Stimulated activated effector memory CD8-positive, alpha-beta T cell treated with anti-CD3 and anti-CD28 coated beads, Interleukin-12 subunit alpha, Interleukin-12 subunit beta, amount 100 ng/mL, for 72 hours (primary cell): Measurements from ENCODE around the gene CFAP43.

Source experiments
- ATAC-seq: fragments of 150-1000 bp; cut with Tn5 transposase; 2 replicates; pipeline ENCODE4 v1.10.0; 2021
- DNase-seq, 2 donors: peaks; one replicate each; pipeline ENCODE4 v3.0.0; 2021 to 2022; ENCODE audit warnings: low spot score in 2 of 2
- H3K27ac Mint-ChIP-seq: one replicate; pipeline ENCODE4 v1.8.0; 2022; ENCODE audit warnings: mild to moderate bottlenecking, mixed read lengths
- H3K36me3 Mint-ChIP-seq: one replicate; pipeline ENCODE4 v1.8.0; 2022; ENCODE audit warnings: mild to moderate bottlenecking, mixed read lengths
- H3K4me1 Mint-ChIP-seq: one replicate; pipeline ENCODE4 v1.8.0; 2022; ENCODE audit warnings: mixed read lengths
- H3K4me3 Mint-ChIP-seq: one replicate; pipeline ENCODE4 v1.8.0; 2022; ENCODE audit warnings: mild to moderate bottlenecking, mixed read lengths
- H3K9me3 Mint-ChIP-seq: one replicate; pipeline ENCODE4 v1.8.0; 2022; ENCODE audit warnings: mixed read lengths

Gene CFAP43, protein sequence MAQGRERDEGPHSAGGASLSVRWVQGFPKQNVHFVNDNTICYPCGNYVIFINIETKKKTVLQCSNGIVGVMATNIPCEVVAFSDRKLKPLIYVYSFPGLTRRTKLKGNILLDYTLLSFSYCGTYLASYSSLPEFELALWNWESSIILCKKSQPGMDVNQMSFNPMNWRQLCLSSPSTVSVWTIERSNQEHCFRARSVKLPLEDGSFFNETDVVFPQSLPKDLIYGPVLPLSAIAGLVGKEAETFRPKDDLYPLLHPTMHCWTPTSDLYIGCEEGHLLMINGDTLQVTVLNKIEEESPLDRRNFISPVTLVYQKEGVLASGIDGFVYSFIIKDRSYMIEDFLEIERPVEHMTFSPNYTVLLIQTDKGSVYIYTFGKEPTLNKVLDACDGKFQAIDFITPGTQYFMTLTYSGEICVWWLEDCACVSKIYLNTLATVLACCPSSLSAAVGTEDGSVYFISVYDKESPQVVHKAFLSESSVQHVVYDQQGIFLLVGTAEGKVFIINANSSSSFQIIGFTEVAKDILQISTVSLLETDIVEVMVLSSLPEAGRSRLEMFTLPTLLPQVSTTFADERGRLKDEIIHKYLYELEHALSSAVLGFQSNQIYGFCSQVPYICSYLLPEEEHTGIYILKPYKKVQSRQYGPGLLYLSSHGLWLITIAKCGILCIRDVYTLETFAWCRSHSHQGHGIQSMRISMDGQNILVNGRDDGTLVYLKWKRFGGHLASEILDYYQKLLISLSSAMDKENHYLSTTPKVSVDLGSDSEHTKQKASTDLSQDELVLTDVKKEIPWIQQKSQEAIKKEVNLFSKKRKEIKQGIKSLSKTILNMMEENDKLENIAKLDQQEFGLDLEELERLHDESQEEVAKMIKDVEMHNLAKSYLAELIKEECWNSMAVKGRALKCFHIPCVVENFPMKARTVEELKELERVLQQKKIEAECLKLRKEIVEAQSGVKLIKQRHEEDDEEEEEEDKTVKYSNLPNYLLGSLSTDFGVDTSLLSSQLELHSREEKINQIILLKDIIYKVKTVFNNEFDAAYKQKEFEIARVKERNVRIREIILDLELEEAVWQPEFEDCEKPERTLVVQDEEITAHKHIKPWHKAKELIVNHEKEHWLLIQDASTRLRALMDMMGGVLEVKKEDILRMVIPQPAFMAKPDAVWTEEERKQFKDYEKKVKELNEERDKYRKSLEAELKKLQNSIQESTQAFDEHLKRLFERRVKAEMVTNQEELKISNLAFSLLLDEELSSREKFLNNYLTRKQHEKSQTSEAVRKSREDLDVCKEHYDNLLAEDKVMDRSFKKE (N-terminal part only)

DNA sequence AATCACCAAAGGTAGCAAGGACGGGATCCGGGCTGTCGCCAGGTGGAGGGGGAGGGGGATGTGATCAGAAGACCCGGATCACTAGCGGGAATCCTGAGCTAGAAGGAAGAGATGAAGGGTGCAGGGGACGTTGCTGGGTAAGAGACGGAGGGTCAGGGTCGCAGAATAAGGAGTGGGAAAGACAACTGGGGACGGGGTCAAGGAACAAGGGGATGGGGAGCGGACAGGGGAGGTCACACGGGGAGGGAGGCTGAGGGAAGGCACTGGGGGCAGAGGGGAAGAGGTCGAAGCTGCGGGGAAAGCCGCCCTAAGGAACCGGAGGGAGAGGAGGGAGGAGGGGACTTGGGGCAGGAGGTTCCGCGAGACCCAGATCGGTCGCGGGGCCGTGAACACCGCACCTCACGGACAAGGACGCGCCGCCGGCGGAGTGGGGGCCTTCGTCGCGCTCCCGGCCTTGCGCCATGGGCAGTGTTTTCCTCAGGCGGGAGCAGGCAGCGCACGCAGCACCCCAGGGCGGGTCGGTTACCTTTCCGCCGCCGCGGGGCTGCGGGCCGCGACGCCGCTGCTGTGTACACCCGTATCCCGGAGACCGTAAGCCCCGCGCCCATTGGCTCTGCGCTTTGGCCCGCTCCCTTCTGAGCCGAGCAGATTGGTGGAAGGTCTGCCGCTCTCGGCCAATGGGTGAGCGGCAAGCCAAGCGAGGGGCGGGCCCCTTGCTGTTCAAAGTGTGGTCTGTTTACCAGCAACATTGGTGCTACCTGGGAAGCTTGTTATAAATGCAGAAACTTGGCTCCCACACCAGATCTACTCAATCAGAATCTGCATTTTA lies at the start of gene CFAP43:
CFAP43 (minus strand) TSS at position 581 of the 829 bp plus-strand sequence; CDS start at position 463, 118 bp downstream.
- peak; percentile 98 to 99 for DNase-seq
- H3K36me3 Mint-ChIP-seq, result peaks cover 16% of the 10 kb centered on the region
- peak; percentile 100 for ATAC-seq
- H3K4me1 Mint-ChIP-seq, result peaks cover 9% of the 10 kb centered on the region
- H3K27ac Mint-ChIP-seq, result peak within 1 kb of the TSS; percentile 86
- peak within 1 kb of the TSS; percentile 80 for H3K4me3 Mint-ChIP-seq
- no peaks in the 10 kb centered on the region for H3K9me3 Mint-ChIP-seq

DNA sequence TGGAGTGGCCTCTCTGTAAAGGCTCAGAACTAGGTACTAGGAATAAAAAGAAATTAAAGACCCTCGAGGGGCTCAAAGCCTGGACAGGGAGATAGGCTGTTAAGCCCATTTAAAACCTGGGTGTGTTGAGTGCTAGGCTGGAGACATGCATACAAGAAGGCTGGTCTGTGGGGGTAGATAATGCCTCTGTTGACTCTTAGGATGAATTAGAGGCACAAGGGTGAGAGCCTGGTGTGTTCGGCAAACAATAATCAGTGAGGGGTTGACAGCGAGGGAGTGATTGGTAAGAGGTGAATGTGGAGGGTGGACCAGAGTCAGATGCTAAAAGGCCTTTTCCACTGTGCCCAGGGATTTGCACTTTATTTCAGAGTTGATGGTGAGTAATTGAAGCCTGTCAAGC lies 49.5 kb upstream of the CFAP43 start:
- ATAC-seq, result no peak
- DNase-seq, result no peak
- Mint-ChIP-seq H3K9me3 (no peaks in the 10 kb centered on the region), H3K4me3 (no peak overlapping the region), H3K27ac (no peak overlapping the region), H3K4me1 (no peaks in the 10 kb centered on the region), H3K36me3 (no peaks in the 10 kb centered on the region)

DNA sequence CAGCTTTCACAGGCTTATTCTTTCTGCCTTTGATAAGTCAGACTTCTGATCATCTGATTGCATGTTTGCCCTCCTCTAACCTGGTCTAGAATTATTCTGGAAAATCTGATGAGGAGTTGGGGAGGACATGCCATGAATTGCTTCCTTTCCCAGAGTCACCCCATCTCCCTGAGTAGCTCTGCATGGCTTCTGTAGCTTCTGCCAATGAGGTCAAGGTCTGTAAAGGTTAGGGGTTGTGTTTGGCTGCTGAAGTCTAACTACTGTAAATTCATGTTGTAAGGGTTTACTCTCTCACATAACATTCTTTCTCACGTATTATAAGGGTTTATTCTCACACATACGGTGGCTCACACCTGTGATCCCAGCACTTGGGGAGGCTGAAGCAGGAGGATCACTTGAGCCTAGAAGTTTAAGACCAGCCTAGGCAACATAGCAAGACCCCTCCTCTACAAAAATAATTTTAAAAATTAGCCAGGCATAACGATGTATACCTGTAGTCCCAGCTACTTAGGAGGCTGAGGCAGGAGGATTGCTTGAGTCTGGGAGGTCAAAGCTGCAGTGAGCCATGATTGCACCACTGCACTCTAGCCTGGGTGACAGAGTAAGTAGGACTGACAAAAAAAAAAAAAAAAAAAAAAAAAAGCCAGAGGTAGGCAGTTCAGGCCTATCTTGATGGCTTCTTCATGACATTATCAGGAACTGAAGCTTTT lies 47.5 kb upstream of the CFAP43 start:
- no peaks in the 10 kb centered on the region for H3K4me1 Mint-ChIP-seq
- no peaks in the 10 kb centered on the region for H3K36me3 Mint-ChIP-seq
- H3K9me3 Mint-ChIP-seq, result no peaks in the 10 kb centered on the region
- DNase-seq (no peak), ATAC-seq (no peak)
- no peak overlapping the region for H3K4me3 Mint-ChIP-seq
- H3K27ac Mint-ChIP-seq, result no peak overlapping the region

- DNase-seq (no peak), ATAC-seq (no peak)
- Mint-ChIP-seq H3K4me1 (no peaks in the 10 kb centered on the region), H3K36me3 (no peaks in the 10 kb centered on the region), H3K4me3 (no peak overlapping the region), H3K27ac (no peak overlapping the region), H3K9me3 (no peaks in the 10 kb centered on the region)
Observed at GRCh38 chr10:104277785-104278184, 45.6 kb upstream of the CFAP43 start.

- Mint-ChIP-seq H3K27ac (no peak overlapping the region), H3K4me3 (no peak overlapping the region), H3K4me1 (no peaks in the 10 kb centered on the region), H3K9me3 (no peaks in the 10 kb centered on the region), H3K36me3 (no peaks in the 10 kb centered on the region)
- no peak for ATAC-seq
- DNase-seq, result no peak
Observed at GRCh38 chr10:104276192-104276591, 44.0 kb upstream of the CFAP43 start.

DNA sequence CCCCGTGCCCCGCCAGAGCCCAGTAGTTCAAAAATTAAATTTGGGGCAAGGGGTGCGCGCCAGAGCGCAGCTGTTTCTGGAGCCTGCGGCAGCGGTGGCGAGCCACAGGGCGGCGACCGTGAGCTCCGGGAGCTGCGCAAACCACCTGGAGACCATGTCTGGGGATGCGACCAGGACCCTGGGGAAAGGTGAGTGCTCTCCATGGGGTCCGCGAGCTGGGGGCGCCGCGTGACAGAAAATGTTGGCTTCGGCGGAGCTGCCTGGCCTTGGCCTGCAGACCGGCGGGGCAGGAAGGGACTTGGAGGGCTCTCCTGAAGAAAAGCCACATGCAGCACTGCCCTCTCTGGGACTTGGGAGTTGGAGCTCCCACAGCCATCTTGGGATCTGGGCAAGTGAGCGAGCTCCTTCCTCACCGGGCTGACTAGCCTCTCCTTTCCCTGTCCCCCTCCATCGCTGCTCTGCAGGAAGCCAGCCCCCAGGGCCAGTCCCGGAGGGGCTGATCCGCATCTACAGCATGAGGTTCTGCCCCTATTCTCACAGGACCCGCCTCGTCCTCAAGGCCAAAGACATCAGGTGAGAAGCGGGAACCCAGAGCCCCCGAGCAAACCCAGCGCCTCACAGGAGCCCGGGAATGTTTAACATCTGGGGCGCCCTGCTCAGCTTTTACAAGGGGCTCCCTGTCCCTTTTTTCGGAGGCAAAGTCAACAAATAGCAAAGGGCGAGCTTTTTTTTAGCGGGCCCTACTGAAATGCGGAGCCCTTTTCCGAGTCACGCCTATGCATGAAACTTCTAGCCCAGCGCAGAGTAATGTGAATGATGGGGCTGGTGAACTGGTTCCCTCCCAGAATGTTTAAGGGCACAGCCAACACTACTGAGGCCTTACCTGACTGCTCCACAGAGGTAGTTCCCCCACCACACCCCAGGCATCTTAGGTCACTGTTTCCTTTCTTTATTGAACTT lies 42.9 kb upstream of the CFAP43 start:
- Mint-ChIP-seq H3K9me3 (no peaks in the 10 kb centered on the region), H3K4me3 (peak overlapping the region; percentile 23), H3K4me1 (no peaks in the 10 kb centered on the region), H3K27ac (no peak overlapping the region), H3K36me3 (no peaks in the 10 kb centered on the region)
- ATAC-seq (peak; percentile 78), DNase-seq (peak; percentile 17 to 74)

GRCh38 chr10:104273899-104274575 lies 41.9 kb upstream of the CFAP43 start:
- Mint-ChIP-seq H3K4me3 (no peak overlapping the region), H3K36me3 (peaks cover 2% of the 10 kb centered on the region), H3K9me3 (no peaks in the 10 kb centered on the region), H3K27ac (no peak overlapping the region), H3K4me1 (no peaks in the 10 kb centered on the region)
- DNase-seq (no peak), ATAC-seq (no peak)

DNA sequence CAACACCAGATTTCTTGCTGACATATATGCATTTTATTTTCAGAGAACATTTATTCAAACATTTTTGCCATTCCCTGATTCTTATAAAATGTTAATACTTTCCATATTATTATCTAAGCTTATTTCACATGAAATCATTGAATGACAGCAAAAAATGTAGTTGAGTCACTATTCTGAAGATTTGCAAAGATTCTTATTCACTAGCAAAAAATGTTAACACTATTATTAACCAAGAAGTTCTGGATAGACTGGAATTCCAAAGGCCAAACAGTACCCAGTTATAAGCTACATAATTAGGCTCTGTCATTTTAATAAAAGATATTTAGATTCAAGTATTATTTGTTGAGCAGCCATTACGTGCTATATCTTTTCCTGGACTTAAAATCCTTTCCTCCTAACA lies 41.1 kb upstream of the CFAP43 start:
- DNase-seq, result no peak
- Mint-ChIP-seq H3K27ac (no peak overlapping the region), H3K9me3 (no peaks in the 10 kb centered on the region), H3K4me1 (peaks cover under 1% of the 10 kb centered on the region), H3K4me3 (no peak overlapping the region), H3K36me3 (peaks cover 10% of the 10 kb centered on the region)
- ATAC-seq, result no peak

DNA sequence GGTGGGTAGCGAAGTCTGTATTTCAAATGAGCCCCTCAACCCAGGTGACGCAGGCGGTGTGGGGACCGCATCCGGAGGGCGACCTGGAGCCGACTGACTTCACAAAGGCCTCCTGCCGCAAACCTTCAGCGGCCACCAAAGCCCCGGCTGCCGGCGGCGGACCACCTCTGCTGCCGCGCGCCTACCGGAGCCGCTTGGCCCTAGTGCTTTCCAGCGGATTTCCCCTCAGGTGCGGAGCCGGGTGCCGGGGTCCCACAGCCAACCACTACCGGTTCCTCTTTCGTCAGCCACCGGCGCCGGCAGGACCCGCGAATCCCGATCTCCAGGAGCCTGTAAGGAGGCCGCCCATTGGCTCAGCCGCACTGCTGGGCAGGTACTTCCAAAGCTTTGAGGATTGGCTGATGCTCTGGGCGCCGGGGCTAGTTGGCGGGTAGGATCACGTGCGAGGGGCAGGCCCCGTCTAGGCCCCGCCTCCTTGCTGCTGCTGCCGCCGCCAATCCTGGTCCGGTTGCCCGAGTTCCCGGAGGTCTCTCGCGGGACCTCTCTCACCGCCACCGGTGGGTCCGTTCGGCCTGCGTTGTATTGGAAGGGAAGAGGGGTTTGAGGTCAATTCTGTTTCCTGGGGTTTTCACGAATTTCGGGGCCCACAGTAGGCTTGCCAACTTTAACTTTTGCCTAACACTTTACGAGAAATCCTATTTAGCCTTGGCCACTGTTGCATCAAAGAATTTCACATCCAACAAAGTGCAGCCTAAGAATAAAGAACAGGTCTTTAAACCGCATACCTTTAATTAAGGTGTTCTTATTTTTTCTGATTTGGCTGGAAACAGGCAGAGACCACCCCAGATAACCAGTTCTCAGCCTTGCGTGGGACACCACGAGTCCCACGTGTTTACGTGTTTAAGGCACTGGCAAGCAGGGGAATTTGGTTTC lies 36.8 kb upstream of the CFAP43 start, which contains the start of gene GSTO2:
GSTO2 (plus strand) TSS at position 472 of the 933 bp plus-strand sequence. CDS start 5,732 bp downstream, outside the sequence.
- peaks cover 53% of the 10 kb centered on the region for H3K36me3 Mint-ChIP-seq
- H3K27ac Mint-ChIP-seq, result peak within 1 kb of the TSS; percentile 95
- peak within 1 kb of the TSS; percentile 80 for H3K4me3 Mint-ChIP-seq
- ATAC-seq (peak; percentile 94), DNase-seq (peak; percentile 90 to 97)
- no peaks in the 10 kb centered on the region for H3K9me3 Mint-ChIP-seq
- H3K4me1 Mint-ChIP-seq, result peaks cover 36% of the 10 kb centered on the region

GRCh38 chr10:104268405-104268712 lies 36.2 kb upstream of the CFAP43 start:
- Mint-ChIP-seq H3K9me3 (no peaks in the 10 kb centered on the region), H3K27ac (peak overlapping the region; percentile 95), H3K36me3 (peaks cover 59% of the 10 kb centered on the region), H3K4me1 (peaks cover 39% of the 10 kb centered on the region), H3K4me3 (peak overlapping the region; percentile 80)
- ATAC-seq (no peak), DNase-seq (no peak)

GRCh38 chr10:104267721-104268404 lies 35.7 kb upstream of the CFAP43 start:
- Mint-ChIP-seq H3K27ac (peak overlapping the region; percentile 95), H3K4me3 (peak overlapping the region; percentile 80), H3K9me3 (no peaks in the 10 kb centered on the region), H3K36me3 (peaks cover 64% of the 10 kb centered on the region), H3K4me1 (peaks cover 39% of the 10 kb centered on the region)
- peak in 1 of 2 donors; percentile 69 for DNase-seq
- ATAC-seq, result peak; percentile 63
